Measurements from ENCODE around the gene TTC19. TPM values are rescaled to one million over a fixed set of nuclear protein-coding genes. Genes with fewer than 3 reads are reported as not detected.

The TTC19 gene
- total and polyA plus RNA-seq, 2 of the 8 experiments (the other 6 are each of a cell fraction or from before 2014, with no cell fraction given), result 11.8 to 55.0 TPM

GRCh38 chr17:16066125-16066524 lies 66.5 kb downstream of the TTC19 start:
- H3K79me2 ChIP-seq (ENCODE audit: control insufficient read depth in 1 of 2, insufficient read depth in 2 of 2, low read length in 2 of 2), result no peaks in the 10 kb centered on the region
- H2BK12ac ChIP-seq (ENCODE audit: low read depth, low read length), result no peak overlapping the region
- H3K9me3 ChIP-seq (ENCODE audit: insufficient read depth in 2 of 2, low read depth in 1 of 2, low read length in 1 of 2), result no peaks in the 10 kb centered on the region
- H3K27ac ChIP-seq (ENCODE audit: low read depth, low read length), result no peak overlapping the region
- no peak overlapping the region for H3K4me2 ChIP-seq (ENCODE audit: insufficient read depth in 1 of 2, low read depth in 2 of 2, low read length in 2 of 2)
- H3K18ac ChIP-seq (ENCODE audit: extremely low read depth, low read length), result no peak overlapping the region
- H2BK120ac ChIP-seq (replicated peaks; ENCODE audit: low read depth, low read length), result no peak overlapping the region
- H2AK5ac ChIP-seq (ENCODE audit: low read depth, low read length), result no peak overlapping the region
- H4K5ac ChIP-seq (ENCODE audit: insufficient read length, low read depth, low read length), result no peak overlapping the region
- FAIRE-seq, result no peak
- H3K4ac ChIP-seq (replicated peaks; ENCODE audit: insufficient read length, low read depth, low read length), result no peak overlapping the region
- peaks cover 8 to 67% (median 51%) of the 10 kb centered on the region in 4 experiments for H3K36me3 ChIP-seq (ENCODE audit: control insufficient read depth in 2 of 4, insufficient read depth in 4 of 4, low read length in 3 of 4)
- H3K14ac ChIP-seq (ENCODE audit: insufficient read length), result no peak overlapping the region
- H3K79me1 ChIP-seq (ENCODE audit: low read depth, low read length), result no peaks in the 10 kb centered on the region; the same call in 1 of the 2 replicates
- no peak overlapping the region for H2AFZ ChIP-seq (ENCODE audit: low read length)
- no peak overlapping the region for H3K23ac ChIP-seq (ENCODE audit: insufficient read length)
- no peak overlapping the region for H2BK20ac ChIP-seq (ENCODE audit: low read length)
- H2BK15ac ChIP-seq (ENCODE audit: low read length), result no peak overlapping the region
- no peak overlapping the region for H4K8ac ChIP-seq (ENCODE audit: extremely low read depth, insufficient read depth, low read length)
- no peak overlapping the region for H3K56ac ChIP-seq (replicated peaks; ENCODE audit: insufficient read length, low read depth, low read length)
- CTCF ChIA-PET (ENCODE audit: partially characterized antibody), result no interaction called here
- H3K4me1 ChIP-seq (replicated peaks in 1 of 4; ENCODE audit: control insufficient read depth in 3 of 4, insufficient read depth in 4 of 4, low read length in 3 of 4), result no peaks in the 10 kb centered on the region
- no peak overlapping the region for H3K9ac ChIP-seq (replicated peaks in 1 of 4; ENCODE audit: extremely low read depth in 1 of 4, low read depth in 3 of 4, low read length in 3 of 4)
- no peak overlapping the region for H3K4me3 ChIP-seq (ENCODE audit: extremely low read depth in 1 of 4, insufficient read depth in 2 of 4, low read depth in 3 of 4, low read length in 4 of 4)
- POLR2A ChIA-PET (ENCODE audit: partially characterized antibody), result interaction anchor here (1.6 kb wide), 1 partner anchor 28 kb away, joined by 3 read pairs; no protein-coding TSS in a partner anchor
- no peaks in the 10 kb centered on the region for H3K27me3 ChIP-seq (replicated peaks in 1 of 4; ENCODE audit: control insufficient read depth in 3 of 4, extremely low read depth in 1 of 4, insufficient read depth in 3 of 4, low read length in 3 of 4)
- 90% methylated on average over 4 of the region's 4 CpGs; no CpG with 5 or more reads in 1 of the 2 experiments for WGBS, 2 experiments (ENCODE audit: extremely low coverage in 1 of 2, insufficient coverage in 1 of 2, insufficient read length in 1 of 2, insufficient replicate concordance in 2 of 2, low coverage in 1 of 2, low lambda C conversion rate in 2 of 2, missing lambda C conversion rate in 1 of 2)
- H3K23me2 ChIP-seq (ENCODE audit: low read depth, low read length), result no peaks in the 10 kb centered on the region
- H4K91ac ChIP-seq (replicated peaks; ENCODE audit: insufficient read length, low read length), result no peak overlapping the region
- H2BK5ac ChIP-seq (ENCODE audit: low read depth, low read length), result no peak overlapping the region
- H4K20me1 ChIP-seq (replicated peaks in 1 of 2; ENCODE audit: control insufficient read depth in 1 of 2, insufficient read depth in 2 of 2, low read length in 2 of 2), result no peaks in the 10 kb centered on the region
- no peak for DNase-seq (ENCODE audit: low read depth in 1 of 2, low spot score in 2 of 2)
- no peak for TF ChIP-seq E2F6 (IDR thresholded peaks at IDR 0.05)
- no peak for TF ChIP-seq NANOG (IDR thresholded peaks at IDR 0.05; ENCODE audit: insufficient read depth, low read depth, low read length, poor library complexity, severe bottlenecking)
- no peak for TF ChIP-seq POU5F1 (IDR thresholded peaks at IDR 0.05; ENCODE audit: low read depth, low read length)
- TF ChIP-seq RBBP5 (IDR thresholded peaks at IDR 0.05; ENCODE audit: borderline replicate concordance, low read depth, low read length), result no peak
- TF ChIP-seq TAF1 (IDR thresholded peaks at IDR 0.05; ENCODE audit: low read depth, low read length), result no peak
- TF ChIP-seq ASH2L (IDR thresholded peaks at IDR 0.05; ENCODE audit: low read length), result no peak
- TF ChIP-seq HDAC6 (IDR thresholded peaks at IDR 0.05; ENCODE audit: low read depth, low read length), result no peak
- TF ChIP-seq POLR2AphosphoS5 (IDR thresholded peaks at IDR 0.05; ENCODE audit: low read depth, low read length), result no peak
- no peak for TF ChIP-seq JUN (IDR thresholded peaks at IDR 0.05; ENCODE audit: low read depth, low read length)
- no peak for TF ChIP-seq SIN3A (conservative IDR thresholded peaks at IDR 0.05 in 1 of 2, IDR thresholded peaks at IDR 0.05 in 1 of 2; ENCODE audit: low read depth in 1 of 2, low read length in 2 of 2)
- TF ChIP-seq CTBP2 (IDR thresholded peaks at IDR 0.05; ENCODE audit: borderline replicate concordance, insufficient read depth, insufficient read length, low read length), result no peak
- TF ChIP-seq EZH2 (IDR thresholded peaks at IDR 0.05; ENCODE audit: low read depth, low read length, severe bottlenecking), result no peak
- no peak for TF ChIP-seq HDAC2 (IDR thresholded peaks at IDR 0.05; ENCODE audit: borderline replicate concordance in 1 of 2, low read depth in 2 of 2, low read length in 2 of 2)

All from H1 (cell line).